Endometrial microvascular endothelial cells (primary cell): ENCODE results near the gene CXCL12. TPM values are rescaled to one million over a fixed set of nuclear protein-coding genes. Genes with fewer than 3 reads are reported as not detected.

ENCODE experiments used
- in situ Hi-C: cut with HindIII; loops from 2 replicates; pipeline ENCODE4 v1.10.0; 2017; ENCODE audit warnings: low sequenced_read_pairs, low pct_unique_long_range_greater_than_20kb; ENCODE audit errors: inconsistent ontology term
- total RNA-seq: library from RNA; depleted of rRNA; stranded (reverse); fragments of >200 nt; gene quantifications from one replicate; pipeline ENCODE4 v1.2.3, GENCODE V29; 2015; ENCODE audit errors: inconsistent ontology term

The CXCL12 gene
- total RNA-seq, 1 donor from 2014 or later, result 0.09 TPM

GRCh38 chr10:44372181-44372580 lies 12.7 kb downstream of the CXCL12 start:
- in situ Hi-C loops, result no loop called here

GRCh38 chr10:44370731-44371248 lies 14.1 kb downstream of the CXCL12 start:
- in situ Hi-C loops, result no loop called here

GRCh38 chr10:44369854-44370253 lies 15.0 kb downstream of the CXCL12 start:
- in situ Hi-C loops, result no loop called here

GRCh38 chr10:44369296-44369695 lies 15.6 kb downstream of the CXCL12 start:
- in situ Hi-C loops, result no loop called here

GRCh38 chr10:44368637-44369036 lies 16.3 kb downstream of the CXCL12 start:
- in situ Hi-C loops, result no loop called here

- in situ Hi-C loops, result no loop called here
Observed at GRCh38 chr10:44366941-44367630, 17.8 kb downstream of the CXCL12 start.

- in situ Hi-C loops, result no loop called here
Observed at GRCh38 chr10:44364566-44364965, 20.3 kb downstream of the CXCL12 start.

GRCh38 chr10:44363716-44364115 lies 21.2 kb downstream of the CXCL12 start:
- in situ Hi-C loops, result no loop called here

- in situ Hi-C loops, result no loop called here
Observed at GRCh38 chr10:44362866-44363711, 21.8 kb downstream of the CXCL12 start.

GRCh38 chr10:44361109-44361508 lies 23.8 kb downstream of the CXCL12 start:
- in situ Hi-C loops, result no loop called here

- in situ Hi-C loops, result no loop called here
Observed at GRCh38 chr10:44358080-44358771, 26.7 kb downstream of the CXCL12 start.

GRCh38 chr10:44357023-44357540 lies 27.8 kb downstream of the CXCL12 start:
- in situ Hi-C loops, result no loop called here

- in situ Hi-C loops, result no loop called here
Observed at GRCh38 chr10:44356139-44357022, 28.5 kb downstream of the CXCL12 start.

- in situ Hi-C loops, result no loop called here
Observed at GRCh38 chr10:44355630-44356029, 29.3 kb downstream of the CXCL12 start.

- in situ Hi-C loops, result no loop called here
Observed at GRCh38 chr10:44354771-44355170, 30.1 kb downstream of the CXCL12 start.

GRCh38 chr10:44353721-44354120 lies 31.2 kb downstream of the CXCL12 start:
- in situ Hi-C loops, result no loop called here

- in situ Hi-C loops, result no loop called here
Observed at GRCh38 chr10:44353128-44353390, 31.8 kb downstream of the CXCL12 start.

- in situ Hi-C loops, result no loop called here
Observed at GRCh38 chr10:44352316-44353127, 32.4 kb downstream of the CXCL12 start.
